Activated CD8-positive, alpha-beta memory T cell treated with anti-CD3 and anti-CD28 coated beads for 24 hours (primary cell): ENCODE results near the gene SRP14.
"Not testable (repeated sequence)": the region's sequence is repeated elsewhere in the genome, so short reads cannot be mapped to it uniquely, and the experiment has no call there.

Experiments used
- DNase-seq: peaks from one replicate; pipeline ENCODE4 v3.0.0-alpha.2; 2020

The SRP14 gene, protein sequence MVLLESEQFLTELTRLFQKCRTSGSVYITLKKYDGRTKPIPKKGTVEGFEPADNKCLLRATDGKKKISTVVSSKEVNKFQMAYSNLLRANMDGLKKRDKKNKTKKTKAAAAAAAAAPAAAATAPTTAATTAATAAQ

DNA sequence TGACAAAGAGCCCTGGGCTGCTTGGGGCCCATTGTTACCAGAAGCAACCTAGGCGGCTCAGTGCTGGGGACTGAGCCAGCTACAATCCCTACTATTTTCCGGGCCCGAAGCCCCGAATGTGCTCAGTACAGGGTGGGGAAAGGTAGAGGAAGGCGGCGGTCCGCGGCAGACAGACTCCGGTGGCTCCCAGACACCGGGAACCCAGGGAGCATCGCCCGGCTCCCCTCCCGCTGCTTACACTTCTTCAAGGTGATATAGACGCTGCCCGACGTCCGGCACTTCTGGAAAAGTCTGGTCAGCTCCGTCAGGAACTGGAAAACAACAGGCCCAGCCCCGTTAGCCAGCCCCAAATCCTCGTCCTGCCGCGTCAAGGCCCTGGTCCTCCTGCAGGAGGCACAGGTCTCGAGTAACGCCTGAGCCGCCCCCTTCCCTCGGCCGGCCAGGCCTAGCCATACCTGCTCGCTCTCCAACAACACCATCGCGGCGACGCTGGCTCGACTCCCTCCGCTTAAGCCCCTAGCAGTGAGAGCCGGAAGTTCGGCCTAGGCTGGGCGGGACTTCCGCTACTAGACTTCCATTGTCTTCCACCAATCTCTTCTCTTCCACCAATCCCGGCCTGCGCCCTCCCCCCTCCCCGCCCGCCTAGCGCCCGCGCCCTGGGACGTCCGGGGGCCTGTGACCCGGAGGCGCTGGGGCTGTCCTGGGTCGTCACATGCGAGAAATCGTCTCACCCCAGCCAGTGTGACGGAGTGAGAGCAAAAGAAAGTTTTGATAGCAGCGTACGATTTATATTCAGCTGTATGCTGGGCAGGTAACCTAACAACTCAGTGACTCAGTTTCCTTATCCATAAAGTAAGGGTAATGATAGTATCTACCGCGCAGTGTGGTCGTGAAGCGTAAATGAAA, at the start of gene SRP14:
Gene SRP14 (minus strand): TSS at position 544 of the 906 bp plus-strand sequence. CDS start 65 bp downstream, at position 479.
- peak; percentile 97 for DNase-seq

GRCh38 chr15:40087991-40088928, 49.3 kb upstream of the SRP14 start:
- no peak for DNase-seq

DNA sequence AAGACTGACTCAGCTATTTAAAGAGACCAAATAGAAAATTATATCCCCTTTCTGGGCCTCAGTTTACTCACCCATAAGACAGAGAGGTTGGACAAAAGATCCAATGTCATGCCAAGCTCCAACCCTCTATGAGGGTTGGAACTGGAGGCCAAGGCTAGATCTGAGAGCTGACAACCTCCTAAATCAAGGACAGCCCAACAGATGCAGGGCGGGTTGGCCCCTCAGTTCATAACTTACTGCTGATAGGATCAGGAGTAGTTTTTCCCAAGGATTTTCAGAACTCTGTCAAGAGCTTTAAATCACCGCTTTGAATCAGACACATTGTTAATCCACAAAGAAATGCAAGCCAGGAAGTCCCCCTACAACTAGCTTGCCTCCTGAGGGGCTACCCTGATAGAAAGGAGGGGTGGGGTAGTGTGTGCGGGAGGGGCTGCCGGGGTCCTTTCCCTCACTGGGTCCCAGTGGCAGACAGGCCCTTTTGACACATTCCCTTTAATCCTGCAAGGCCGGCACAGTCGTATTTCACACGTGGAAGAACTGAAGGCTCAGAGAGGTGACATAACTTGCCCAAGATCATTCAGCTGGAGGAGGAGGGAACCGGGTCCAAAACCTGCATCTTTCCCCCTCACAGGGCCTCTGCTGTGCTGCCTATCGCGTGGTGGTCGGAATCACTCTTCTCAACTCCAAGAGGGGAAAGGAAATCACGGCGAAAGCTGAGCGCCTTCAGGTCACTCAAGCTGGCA, 48.3 kb upstream of the SRP14 start:
- no peak for DNase-seq

GRCh38 chr15:40085266-40085665, 46.3 kb upstream of the SRP14 start:
- DNase-seq = no peak

DNA sequence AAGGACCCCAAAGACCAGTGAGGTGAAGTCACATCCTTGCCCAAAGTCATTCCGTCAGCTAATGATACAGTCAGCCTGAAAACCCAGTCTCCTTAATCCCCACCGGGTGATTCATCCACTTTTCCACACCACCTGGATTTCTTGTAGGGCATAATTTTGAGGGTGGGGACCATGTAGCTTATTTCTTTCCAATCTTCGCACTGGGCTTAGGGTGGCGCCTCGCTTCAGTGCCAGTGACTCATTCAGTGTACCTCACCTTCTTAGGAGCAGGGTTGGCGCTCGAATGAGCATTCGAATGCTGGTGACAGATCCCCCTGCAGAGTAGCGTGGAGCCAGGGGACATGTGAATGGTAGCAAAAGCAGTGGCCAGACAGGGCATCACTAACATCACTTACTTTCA, 45.7 kb upstream of the SRP14 start:
- no peak for DNase-seq

DNA sequence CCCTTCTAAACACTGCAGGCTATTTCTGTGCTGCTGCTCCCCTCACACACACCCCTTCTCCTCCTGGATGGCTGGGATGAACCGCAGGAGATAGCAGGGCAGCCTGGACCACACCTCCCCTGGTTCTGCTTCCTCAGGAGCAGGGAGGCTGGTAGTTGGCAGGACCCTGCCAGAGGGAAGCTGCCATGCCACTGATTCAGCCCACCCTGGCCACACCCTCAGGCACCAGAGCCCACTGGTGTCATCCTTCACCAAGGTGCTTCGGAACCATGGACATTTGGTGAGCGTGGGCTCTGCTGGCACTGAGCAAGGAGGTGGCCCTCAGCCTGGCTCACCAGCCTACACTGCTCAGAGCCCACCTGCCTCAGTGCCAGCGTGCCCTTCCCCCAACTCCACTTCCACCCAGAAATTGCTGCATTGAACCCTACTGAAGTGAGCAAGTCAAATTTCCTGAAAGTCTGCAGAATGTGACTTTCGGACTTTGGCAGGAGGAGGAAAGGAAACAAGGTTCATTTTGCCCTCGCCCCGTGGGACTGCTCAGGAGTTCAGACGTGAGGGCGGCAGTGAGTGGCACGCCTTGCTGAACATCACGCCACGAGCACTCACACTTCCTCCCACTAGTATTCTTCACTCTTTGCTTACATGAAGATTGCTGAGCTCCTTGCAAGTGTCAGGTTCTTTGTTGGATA, 43.4 kb upstream of the SRP14 start:
- DNase-seq = no peak

- no peak for DNase-seq
Measured at GRCh38 chr15:40081691-40082194, 42.8 kb upstream of the SRP14 start.

- no peak for DNase-seq
Measured at GRCh38 chr15:40080847-40081246, 41.9 kb upstream of the SRP14 start.

- no peak for DNase-seq
Measured at GRCh38 chr15:40080104-40080503, 41.1 kb upstream of the SRP14 start.

- DNase-seq = no peak
Measured at GRCh38 chr15:40079456-40079855, 40.5 kb upstream of the SRP14 start.

DNA sequence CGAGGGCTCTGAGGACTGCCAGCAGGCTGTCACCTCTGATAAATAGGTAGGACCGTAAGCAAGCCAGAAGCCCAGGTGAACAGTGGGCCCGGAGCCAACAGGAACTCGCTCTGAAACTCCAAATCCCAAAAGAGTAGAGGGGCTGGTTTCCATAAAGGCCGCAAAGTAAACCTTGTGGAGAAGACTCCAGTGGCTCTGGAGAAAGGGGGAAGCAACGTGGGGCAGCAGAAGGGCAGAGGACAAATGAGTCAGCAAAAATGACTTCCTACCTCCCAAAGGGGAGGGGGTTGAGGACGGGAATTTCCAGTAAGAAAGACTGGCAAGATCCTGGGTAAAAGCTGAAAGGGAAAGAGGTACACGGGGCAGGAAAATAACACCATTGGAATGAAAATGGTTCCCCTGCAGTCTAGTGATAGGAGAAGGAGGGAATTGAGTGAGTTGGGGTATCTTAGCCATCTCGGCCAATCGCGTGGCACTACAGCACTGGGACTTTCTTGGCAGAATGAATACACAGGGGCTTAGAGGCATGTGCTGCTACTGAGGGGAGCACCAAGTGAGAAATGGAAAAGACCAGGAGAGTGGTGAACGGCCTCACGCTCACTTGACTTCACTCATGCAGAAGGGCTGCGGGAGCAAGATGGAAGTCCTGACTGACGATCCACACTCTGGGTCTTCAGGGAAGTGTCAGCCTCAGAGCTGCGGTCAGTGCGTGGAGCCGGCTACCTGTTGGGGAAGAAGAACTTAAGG, 36.5 kb upstream of the SRP14 start:
- no peak for DNase-seq

DNA sequence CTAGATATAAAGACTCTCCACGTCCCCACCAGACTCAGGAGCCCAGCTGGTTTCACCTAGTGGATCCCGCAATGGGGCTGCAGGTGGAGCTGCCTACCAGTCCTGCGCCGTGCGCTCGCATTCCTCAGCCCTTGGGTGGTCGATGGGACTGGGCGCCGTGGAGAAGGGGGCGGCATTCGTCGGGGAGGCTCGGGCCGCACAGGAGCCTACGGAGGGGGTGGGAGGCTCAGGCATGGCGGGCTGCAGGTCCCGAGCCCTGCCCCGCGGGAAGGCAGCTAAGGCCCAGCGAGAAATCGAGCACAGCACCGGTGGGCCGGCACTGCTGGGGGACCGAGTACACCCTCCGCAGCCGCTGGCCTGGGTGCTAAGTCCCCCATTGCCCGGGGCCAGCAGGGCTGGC, 35.7 kb upstream of the SRP14 start:
- not testable (repeated sequence) for DNase-seq

- peak; percentile 77 for DNase-seq
Measured at GRCh38 chr15:40073716-40074490, 34.9 kb upstream of the SRP14 start.

DNA sequence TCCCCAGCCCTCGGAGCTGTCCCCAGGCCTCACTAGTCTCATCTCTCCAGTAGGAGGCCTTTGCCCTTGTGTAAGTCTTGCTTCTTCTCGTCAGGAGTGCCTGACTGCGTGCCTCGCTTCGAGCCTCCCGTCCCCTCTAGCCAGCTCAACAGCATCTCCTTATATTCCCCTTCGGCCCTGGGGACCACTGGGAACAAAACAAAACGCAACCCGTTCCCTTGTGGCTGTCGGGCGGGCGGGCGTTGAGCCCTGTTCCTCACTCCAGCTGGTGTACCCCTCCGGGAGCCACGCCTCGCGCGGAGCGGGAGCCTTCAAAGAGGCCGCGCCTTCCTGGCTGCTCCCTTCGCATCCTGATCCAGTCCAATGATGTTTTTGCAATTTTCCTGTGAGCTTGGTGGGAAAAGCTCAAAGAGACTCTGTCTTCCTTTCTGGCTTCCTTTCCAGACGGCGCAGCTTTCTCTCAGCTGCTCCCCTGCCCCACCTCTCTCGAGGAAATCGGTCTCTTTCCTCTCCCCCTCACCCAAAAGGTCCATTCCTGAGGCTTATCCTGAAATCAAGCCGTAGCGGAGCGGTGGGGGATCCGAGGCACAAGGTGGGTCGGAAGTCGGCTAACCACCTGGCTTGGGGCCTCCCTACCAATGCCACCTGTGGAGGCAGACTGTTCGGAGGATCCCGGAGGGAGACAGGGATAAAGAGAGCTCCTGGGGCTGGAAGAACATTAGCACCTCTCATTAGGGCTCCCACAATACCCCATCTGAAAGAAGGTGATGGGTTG, 33.4 kb upstream of the SRP14 start:
- DNase-seq = no peak

DNA sequence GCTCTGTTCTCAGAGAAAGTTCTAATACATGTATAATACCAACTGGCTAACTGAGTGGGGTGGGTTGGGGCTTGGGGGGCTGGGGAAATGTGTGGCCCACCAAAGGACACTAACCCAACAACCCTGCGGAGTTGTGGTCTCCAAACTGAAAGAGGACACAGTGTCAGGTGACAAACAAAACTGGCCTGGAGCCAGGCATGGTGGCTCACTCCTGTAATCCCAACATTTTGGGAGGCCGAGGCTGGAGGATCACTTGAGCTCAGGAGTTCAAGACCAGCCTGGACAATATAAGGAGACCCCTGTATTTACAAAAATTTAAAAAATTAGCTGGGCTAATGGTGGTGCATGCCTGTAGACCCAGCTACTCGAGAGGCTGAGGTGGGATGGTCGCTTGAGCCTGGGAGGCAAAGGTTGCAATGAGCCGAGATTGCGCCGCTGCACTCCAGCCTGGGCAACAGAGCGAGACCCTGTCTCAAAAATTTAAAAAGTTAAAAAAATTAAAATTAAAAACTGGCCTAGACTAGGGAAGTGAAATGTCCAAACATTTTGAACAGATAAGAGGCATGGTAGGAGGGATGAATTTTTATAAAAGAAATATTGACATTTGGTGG, 31.7 kb upstream of the SRP14 start:
- DNase-seq = no peak

DNA sequence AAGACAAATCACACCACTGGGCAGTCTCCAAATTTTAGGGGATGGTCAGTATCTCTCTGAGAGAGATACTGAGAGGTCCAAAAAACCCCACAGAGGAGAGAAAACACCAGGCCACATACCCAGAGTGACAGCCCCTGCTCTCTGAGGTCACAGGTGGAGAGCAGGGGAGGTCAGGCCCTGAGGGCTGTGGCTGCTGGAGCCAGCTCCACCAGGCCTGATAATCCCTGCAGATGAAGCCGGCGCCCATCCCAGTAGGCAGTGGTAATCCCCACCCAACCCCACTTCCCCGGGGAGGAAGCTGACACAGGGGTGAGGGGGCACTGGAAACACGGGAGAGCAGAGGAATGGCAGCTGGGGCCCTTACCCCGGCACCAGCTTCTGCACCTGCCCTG, 31.2 kb upstream of the SRP14 start:
- no peak for DNase-seq

DNA sequence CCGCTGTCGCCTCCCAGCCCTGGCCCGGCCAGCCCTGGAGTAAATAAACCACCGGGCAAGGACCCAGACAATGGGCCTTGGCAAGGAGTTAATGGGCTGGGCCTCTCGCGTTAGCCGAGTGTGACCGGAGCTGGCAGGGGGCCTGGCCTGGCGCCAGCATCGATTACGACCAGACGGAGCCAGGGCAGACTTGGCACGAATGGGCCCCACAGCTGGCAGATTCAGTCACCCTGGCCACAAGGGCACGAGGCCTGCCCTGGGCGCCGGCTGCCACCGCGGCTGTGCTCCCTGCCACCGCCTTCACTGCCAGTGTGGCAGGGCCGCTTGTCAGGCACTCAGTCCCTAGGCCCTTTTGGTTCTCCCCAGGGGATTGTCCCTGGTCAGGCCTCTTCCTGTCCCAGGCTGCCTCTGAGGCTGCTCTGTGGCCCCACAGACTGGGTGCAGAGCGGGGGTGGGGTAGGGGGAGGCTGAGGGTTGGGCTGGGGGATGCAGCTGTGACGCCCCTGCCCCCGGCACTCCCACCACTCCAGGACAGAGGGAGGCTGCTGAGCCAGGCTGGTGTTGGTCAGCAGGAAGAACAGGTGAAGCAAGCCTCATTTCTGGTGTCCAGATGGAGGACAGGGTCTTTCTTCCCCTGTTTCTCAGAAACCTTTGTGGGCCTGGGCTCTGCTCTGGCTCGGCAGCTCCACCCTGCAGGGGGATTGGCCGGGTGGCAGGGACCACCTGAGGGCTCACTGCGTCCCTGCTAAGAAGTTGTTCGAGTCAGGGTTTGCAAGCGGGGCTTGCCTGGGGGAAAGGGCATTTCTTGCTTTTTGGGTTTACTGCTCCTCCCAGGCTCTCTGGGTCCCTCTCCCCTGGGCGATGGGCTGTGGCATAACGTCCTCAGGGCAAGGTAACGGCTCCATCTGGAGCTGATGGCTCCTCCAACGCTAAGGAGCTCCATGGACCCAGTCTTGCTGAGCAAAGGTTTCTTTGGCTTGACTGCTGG, 30.5 kb upstream of the SRP14 start:
- DNase-seq = no peak
